ENCODE measurements around the gene KRTAP4-4.
"Not testable (repeated sequence)": the region's sequence is repeated elsewhere in the genome, so short reads cannot be mapped to it uniquely, and the experiment has no call there.

Gene KRTAP4-4

DNA sequence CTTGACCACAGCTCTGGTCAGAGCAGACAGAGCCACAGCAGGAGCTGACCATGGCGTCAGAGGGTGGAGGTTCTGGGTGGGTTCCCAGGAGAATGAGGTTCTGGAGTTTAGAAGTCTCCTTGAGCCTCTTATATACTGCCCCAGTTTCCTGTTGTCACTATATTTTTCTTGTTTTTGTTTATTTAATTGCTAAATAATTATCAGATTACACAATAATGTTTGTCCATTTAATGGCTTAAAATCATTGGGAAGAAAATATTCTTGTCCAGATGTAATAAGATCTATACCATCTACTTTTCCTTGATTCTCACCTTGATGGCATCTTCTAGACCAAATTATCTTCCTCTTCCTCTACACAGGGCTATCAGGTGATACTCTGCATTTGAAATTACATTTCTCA is 7.6 kb upstream of the KRTAP4-4 start, which contains the start of gene KRTAP4-3:
Gene KRTAP4-3, minus strand, starts transcription at position 101 of the 400 bp plus-strand sequence. Its CDS starts 49 bp downstream, at position 52.
- TF ChIP-seq, protein P1, sequence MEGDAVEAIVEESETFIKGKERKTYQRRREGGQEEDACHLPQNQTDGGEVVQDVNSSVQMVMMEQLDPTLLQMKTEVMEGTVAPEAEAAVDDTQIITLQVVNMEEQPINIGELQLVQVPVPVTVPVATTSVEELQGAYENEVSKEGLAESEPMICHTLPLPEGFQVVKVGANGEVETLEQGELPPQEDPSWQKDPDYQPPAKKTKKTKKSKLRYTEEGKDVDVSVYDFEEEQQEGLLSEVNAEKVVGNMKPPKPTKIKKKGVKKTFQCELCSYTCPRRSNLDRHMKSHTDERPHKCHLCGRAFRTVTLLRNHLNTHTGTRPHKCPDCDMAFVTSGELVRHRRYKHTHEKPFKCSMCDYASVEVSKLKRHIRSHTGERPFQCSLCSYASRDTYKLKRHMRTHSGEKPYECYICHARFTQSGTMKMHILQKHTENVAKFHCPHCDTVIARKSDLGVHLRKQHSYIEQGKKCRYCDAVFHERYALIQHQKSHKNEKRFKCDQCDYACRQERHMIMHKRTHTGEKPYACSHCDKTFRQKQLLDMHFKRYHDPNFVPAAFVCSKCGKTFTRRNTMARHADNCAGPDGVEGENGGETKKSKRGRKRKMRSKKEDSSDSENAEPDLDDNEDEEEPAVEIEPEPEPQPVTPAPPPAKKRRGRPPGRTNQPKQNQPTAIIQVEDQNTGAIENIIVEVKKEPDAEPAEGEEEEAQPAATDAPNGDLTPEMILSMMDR (conservative IDR thresholded peaks at IDR 0.05; ENCODE audit: low read depth, low read length), result no peak
- H3K4me3 ChIP-seq (ENCODE audit: low read depth, low read length), result no peak within 1 kb of the TSS
- DNase-seq (ENCODE audit: low read depth), result peak; percentile 18

DNA sequence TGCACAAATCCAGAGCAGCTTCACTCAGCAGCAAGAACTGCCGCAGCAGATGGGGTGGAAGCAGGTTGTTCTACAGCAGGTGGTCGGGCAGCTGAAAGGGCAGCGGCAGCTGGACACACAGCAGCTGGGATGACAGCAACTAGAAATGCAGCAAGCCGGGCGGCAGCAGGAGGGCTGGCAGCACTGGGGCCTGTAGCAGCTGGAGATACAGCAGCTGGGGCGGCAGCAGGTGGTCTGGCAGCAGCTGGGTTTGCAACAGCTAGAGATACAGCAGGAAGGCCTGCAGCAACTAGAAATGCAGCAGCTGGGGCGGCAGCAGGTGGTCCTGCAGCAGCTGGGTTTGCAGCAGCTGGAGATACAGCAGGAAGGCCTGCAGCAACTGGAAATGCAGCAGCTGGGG is 7.0 kb upstream of the KRTAP4-4 start:
- TF ChIP-seq, protein P1 (conservative IDR thresholded peaks at IDR 0.05; ENCODE audit: low read depth, low read length), result no peak
- DNase-seq (ENCODE audit: low read depth), result peak; percentile 17
- H3K4me3 ChIP-seq (ENCODE audit: low read depth, low read length), result no peak overlapping the region

DNA sequence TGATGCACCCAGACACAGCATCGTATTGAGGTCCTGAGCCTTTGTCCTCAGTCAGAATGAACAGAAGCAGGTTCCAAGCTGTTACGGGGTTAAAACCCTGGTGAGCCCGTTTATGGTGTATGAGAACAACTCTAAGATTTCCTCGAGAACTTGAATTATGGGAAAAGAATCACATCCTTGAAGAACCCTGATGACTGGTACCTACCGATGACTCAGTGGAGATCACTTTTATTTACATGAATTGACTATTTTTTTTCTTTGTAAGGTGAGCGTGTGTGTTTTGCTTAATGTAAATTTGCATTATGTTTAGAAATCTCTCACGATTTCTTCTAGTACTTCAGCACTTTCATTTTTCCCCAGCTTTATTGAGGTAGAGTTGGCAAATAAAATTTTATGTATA is 3.3 kb upstream of the KRTAP4-4 start:
- DNase-seq (ENCODE audit: low read depth), result no peak
- TF ChIP-seq, protein P1 (conservative IDR thresholded peaks at IDR 0.05; ENCODE audit: low read depth, low read length), result no peak
- H3K4me3 ChIP-seq (ENCODE audit: low read depth, low read length), result no peak overlapping the region

DNA sequence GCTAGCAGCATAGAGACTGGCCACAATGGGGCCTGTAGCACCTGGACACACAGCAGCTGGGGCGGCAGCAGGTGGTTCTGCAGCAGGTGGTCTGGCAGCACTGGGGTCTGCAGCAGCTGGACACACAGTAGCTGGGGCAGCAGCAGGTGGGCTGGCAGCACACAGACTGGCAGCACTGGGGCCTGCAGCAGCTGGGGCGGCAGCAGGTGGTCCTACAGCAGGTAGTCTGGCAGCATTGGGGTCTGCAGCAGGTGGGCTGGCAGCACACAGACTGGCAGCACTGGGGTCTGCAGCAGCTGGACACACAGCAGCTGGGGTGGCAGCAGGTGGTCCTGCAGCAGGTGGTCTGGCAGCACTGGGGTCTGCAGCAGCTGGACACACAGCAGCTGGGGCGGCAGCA is 358 bp downstream of the KRTAP4-4 start:
- not testable (repeated sequence) for DNase-seq (ENCODE audit: low read depth); H3K4me3 ChIP-seq (ENCODE audit: low read depth, low read length)

DNA sequence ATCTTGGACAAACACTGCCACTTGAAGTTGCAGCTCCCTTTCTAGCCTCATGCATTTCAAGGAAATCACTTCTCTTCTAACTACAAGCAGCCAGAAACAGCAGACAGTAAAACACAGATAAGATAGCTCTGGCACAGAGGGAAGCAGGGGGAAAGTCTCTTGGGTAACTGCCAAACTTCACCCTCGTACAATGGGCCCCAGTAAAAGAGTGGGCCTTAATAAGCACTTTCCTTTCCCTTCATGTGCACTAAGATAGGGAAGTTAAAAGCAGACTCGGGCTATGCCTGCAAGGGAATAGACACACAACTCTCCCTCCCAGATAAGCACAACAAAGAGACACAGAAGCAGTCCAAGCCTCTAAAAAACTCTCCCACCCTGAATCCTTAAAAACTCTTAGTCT is 6.7 kb downstream of the KRTAP4-4 start:
- DNase-seq (ENCODE audit: low read depth), result no peak
- TF ChIP-seq, protein P1 (conservative IDR thresholded peaks at IDR 0.05; ENCODE audit: low read depth, low read length), result no peak
- no peak overlapping the region for H3K4me3 ChIP-seq (ENCODE audit: low read depth, low read length)

DNA sequence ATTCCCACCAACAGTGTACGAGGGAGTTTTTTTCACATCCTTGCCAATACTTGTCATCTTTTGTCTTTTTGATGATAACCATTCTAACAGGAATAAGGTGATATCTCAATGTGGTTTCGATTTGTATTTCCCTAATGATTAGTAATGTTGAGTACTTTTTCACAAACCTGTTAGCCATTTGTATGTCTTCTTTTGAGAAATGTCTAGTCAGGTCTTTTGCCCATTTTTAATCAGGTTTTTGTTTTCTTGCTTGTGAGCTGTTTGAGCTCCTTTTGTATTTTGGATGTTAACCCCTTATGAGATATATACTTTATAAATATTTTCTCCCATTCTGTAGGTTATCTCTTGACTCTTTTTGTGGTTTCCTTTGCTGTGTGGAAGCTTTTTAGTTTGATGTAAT is 9.0 kb downstream of the KRTAP4-4 start:
- TF ChIP-seq, protein P1 (conservative IDR thresholded peaks at IDR 0.05; ENCODE audit: low read depth, low read length), result no peak
- DNase-seq (ENCODE audit: low read depth), result no peak
- no peak overlapping the region for H3K4me3 ChIP-seq (ENCODE audit: low read depth, low read length)

DNA sequence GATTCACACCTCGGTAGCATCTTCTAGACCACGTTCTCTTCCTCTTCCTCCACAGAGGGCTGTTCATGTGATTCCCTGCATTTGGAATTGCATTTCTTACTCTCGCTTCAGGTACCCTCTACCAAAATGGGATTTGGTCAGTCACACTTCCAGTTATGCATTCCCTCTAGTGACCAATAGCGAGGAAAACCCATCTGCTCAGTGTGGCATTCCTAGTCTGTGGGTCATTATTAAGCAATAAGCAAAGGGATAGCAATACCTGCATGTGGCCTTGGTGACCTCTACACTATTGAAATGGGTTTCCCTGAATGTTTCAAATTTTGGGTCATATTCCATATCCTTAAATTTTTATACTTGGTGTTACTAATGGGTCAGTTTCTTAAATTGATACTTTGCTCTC is 10.5 kb downstream of the KRTAP4-4 start:
- H3K4me3 ChIP-seq (ENCODE audit: low read depth, low read length), result no peak overlapping the region
- no peak for DNase-seq (ENCODE audit: low read depth)
- TF ChIP-seq, protein P1 (conservative IDR thresholded peaks at IDR 0.05; ENCODE audit: low read depth, low read length), result no peak

DNA sequence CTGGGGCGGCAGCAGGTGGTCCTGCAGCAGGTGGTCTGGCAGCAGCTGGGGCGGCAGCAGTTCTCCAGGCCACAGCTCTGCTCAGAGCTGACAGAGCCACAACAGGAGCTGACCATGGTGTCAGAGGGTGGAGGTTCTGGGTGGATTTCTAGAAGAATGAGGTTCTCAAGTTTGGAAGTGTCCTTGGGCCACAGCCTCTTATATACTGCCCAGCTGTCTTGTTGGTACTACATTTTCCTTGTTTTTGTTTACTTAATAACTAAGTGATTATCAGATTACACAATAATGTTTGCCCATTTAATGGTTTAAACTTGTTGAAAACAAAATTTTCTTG is 10.9 kb downstream of the KRTAP4-4 start, which contains the start of gene KRTAP4-5:
Gene KRTAP4-5, minus strand, starts transcription at position 174 of the 334 bp plus-strand sequence. Its CDS starts 58 bp downstream, at position 116.
- TF ChIP-seq, protein P1 (conservative IDR thresholded peaks at IDR 0.05; ENCODE audit: low read depth, low read length), result no peak
- H3K4me3 ChIP-seq (ENCODE audit: low read depth, low read length), result no peak within 1 kb of the TSS
- DNase-seq (ENCODE audit: low read depth), result no peak

DNA sequence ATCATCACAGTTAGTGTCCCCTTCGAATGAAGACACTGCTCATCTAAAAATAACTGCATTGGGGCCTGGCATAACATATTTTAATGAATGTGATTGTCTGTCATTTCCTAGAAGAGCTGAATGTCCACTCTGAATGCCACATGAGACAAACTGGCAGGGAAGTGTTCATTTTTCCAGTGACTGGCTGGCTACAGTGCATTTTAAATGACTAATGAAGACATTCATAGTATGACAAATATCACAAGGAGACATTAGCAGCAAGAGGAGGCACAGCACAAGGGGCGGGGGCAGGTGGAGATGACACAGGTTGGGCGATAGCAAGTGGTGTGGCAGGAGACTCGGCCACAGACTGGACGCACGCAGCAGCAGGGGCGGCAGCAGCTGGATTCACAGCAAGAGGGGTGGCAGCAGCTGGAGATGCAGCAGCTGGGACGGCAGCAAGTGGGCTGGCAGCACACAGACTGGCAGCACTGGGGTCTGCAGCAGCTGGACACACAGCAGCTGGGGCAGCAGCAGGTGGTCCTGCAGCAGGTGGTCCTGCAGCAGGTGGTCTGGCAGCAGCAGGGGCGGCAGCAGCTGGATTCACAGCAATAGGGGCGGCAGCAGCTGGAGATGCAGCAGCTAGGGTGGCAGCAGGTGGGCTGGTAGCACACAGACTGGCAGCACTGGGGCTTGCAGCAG is 11.4 kb downstream of the KRTAP4-4 start:
- H3K4me3 ChIP-seq (ENCODE audit: low read depth, low read length); DNase-seq (ENCODE audit: low read depth): not testable (repeated sequence)
